PC-9 (cell line): ENCODE measurements around the gene CAPZA2. TPM values are rescaled to one million over a fixed set of nuclear protein-coding genes. Genes with fewer than 3 reads are reported as not detected.

Source experiments
- BruUV-seq: library from RNA; stranded (reverse); fragments of 400-500 nt; replicated peaks from 2 replicates; lab custom pipeline; 2021; lab: Mats Ljungman, UMichigan
- CTCF ChIA-PET: fragments of 300-600 bp; sonication (Branson Sonifier 250); formaldehyde crosslinking; loops from one replicate; lab custom pipeline; 2022; ENCODE audit warnings: antibody characterized with exemption; lab: Charles Lee
- POLR2A ChIA-PET: fragments of 300-600 bp; sonication (Branson Sonifier 250); formaldehyde crosslinking; loops from one replicate; lab custom pipeline; 2022; ENCODE audit warnings: antibody characterized with exemption; ENCODE audit not compliant: unreplicated experiment; lab: Charles Lee
- DNase-seq, 2 experiments: peaks; one replicate each; pipeline versions ENCODE4 v3.0.0 to v3.0.0-alpha.2; 2015 to 2022; ENCODE audit warnings: mixed read lengths in 1 of 2
- H2AFZ ChIP-seq: fragments of 200-600 bp; sonication (generic); 2 replicates; pipeline ENCODE4 v1.8.1; 2017; ENCODE audit warnings: antibody characterized with exemption
- H3F3A ChIP-seq: fragments of 200-600 bp; sonication (generic); 2 replicates; pipeline ENCODE4 v1.8.1; 2017; ENCODE audit warnings: antibody characterized with exemption, mild to moderate bottlenecking, low read depth; ENCODE audit not compliant: insufficient read depth
- H3K27ac ChIP-seq: fragments of 200-600 bp; sonication (generic); 2 replicates; pipeline ENCODE4 v1.6.1; 2016; ENCODE audit warnings: mixed run types
- H3K27me3 ChIP-seq: fragments of 200-600 bp; sonication (generic); 2 replicates; pipeline ENCODE4 v1.6.1; 2016; ENCODE audit warnings: low read depth, mixed run types; ENCODE audit not compliant: insufficient read depth
- H3K36me3 ChIP-seq: fragments of 200-600 bp; sonication (generic); 2 replicates; pipeline ENCODE4 v1.6.1; 2016; ENCODE audit warnings: low read depth, mixed run types
- H3K4me1 ChIP-seq: fragments of 200-600 bp; sonication (generic); replicated peaks from 2 replicates; pipeline ENCODE4 v1.6.1; 2016; ENCODE audit warnings: mixed run types; ENCODE audit not compliant: insufficient read depth
- H3K4me2 ChIP-seq: fragments of 200-600 bp; sonication (generic); 2 replicates; pipeline ENCODE4 v1.6.1; 2017; ENCODE audit warnings: mixed run types
- H3K4me3 ChIP-seq: fragments of 200-600 bp; sonication (generic); 2 replicates; pipeline ENCODE4 v1.6.1; 2016; ENCODE audit warnings: mixed run types
- H3K79me2 ChIP-seq: fragments of 200-600 bp; sonication (generic); 2 replicates; pipeline ENCODE4 v1.6.1; 2017; ENCODE audit warnings: low read depth, mixed run types
- H3K9me2 ChIP-seq: fragments of 200-600 bp; sonication (generic); 2 replicates; pipeline ENCODE4 v1.8.1; 2017; ENCODE audit warnings: mild to moderate bottlenecking; ENCODE audit not compliant: insufficient read depth
- H3K9me3 ChIP-seq: fragments of 200-600 bp; sonication (generic); 2 replicates; pipeline ENCODE4 v1.8.1; 2016; ENCODE audit warnings: low read depth; ENCODE audit not compliant: insufficient read depth
- H4K20me1 ChIP-seq: fragments of 200-600 bp; sonication (generic); 2 replicates; pipeline ENCODE4 v1.8.1; 2017; ENCODE audit not compliant: insufficient read depth
- EZH2 ChIP-seq: fragments of 200-600 bp; sonication (generic); IDR thresholded peaks from 2 replicates; pipeline ENCODE4 v1.8.0; 2017; ENCODE audit warnings: antibody characterized with exemption, low read depth
- intact Hi-C: fragments of 100-400 bp; cut with micrococcal nuclease; formaldehyde crosslinking; loops from one replicate; pipeline ENCODE4 v1.10.0; 2022; ENCODE audit not compliant: unreplicated experiment
- total RNA-seq: library from RNA; stranded (reverse); gene quantifications from 2 replicates; pipeline ENCODE4 v1.2.3, GENCODE V29; 2021
- TF ChIP-seq, protein P1 (sequence below): fragments of 200-600 bp; sonication (generic); conservative IDR thresholded peaks from 2 replicates; pipeline ENCODE4 v1.6.1; 2017; ENCODE audit warnings: mixed run types, antibody characterized with exemption, mild to moderate bottlenecking, moderate library complexity

Gene CAPZA2
- total RNA-seq, 1 experiment from 2014 or later, result 171 TPM

DNA sequence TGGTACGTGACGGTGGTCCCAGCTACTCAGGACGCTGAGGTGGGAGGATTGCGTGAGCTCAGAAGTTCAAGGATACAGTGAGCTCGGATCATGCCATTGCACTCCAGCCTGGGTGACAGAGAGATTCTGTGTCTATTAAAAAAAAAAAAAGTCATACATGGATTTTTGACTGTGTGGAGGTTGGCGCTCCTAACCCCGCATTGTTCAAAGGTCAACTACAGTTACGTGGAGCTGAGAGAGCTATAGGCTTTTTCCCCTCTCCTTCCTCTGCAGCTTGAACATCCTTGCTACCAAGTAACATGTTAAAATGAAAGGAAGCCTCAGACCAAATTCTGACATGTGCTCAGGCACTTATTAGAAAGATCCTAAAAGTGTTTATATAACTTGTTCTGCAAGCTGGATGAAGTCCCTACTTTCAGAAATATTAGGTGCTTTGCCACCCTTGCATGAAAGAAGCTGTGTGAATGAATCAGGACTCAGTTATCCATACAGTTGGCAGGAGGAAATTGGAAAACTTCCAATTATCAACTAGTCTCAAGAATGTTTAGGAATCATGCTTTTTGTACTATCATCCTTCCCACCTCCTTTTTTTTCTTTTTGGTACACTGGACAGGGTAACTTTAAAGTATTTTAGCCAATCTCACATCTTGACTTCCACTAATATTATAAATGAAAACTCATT is 78.4 kb downstream of the CAPZA2 start:
- ChIA-PET POLR2A (no interaction called here), CTCF (interaction anchor here (0.6 kb wide), 1 partner anchor 802 kb away, joined by 3 read pairs; no protein-coding TSS in a partner anchor)
- H3K27ac ChIP-seq, result no peak overlapping the region
- BruUV-seq, result no TSS peak
- H3K9me3 ChIP-seq, result no peaks in the 10 kb centered on the region
- no peaks in the 10 kb centered on the region for H3F3A ChIP-seq
- H4K20me1 ChIP-seq, result no peaks in the 10 kb centered on the region
- TF ChIP-seq, protein P1, sequence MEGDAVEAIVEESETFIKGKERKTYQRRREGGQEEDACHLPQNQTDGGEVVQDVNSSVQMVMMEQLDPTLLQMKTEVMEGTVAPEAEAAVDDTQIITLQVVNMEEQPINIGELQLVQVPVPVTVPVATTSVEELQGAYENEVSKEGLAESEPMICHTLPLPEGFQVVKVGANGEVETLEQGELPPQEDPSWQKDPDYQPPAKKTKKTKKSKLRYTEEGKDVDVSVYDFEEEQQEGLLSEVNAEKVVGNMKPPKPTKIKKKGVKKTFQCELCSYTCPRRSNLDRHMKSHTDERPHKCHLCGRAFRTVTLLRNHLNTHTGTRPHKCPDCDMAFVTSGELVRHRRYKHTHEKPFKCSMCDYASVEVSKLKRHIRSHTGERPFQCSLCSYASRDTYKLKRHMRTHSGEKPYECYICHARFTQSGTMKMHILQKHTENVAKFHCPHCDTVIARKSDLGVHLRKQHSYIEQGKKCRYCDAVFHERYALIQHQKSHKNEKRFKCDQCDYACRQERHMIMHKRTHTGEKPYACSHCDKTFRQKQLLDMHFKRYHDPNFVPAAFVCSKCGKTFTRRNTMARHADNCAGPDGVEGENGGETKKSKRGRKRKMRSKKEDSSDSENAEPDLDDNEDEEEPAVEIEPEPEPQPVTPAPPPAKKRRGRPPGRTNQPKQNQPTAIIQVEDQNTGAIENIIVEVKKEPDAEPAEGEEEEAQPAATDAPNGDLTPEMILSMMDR, result no peak
- TF ChIP-seq EZH2, result no peak
- no peak for DNase-seq
- no peaks in the 10 kb centered on the region; the same call in 1 of the 2 replicates for H3K9me2 ChIP-seq
- H3K27me3 ChIP-seq, result no peaks in the 10 kb centered on the region
- H3K4me3 ChIP-seq, result no peak overlapping the region
- intact Hi-C loops, result no loop called here
- H2AFZ ChIP-seq, result no peak overlapping the region
- H3K36me3 ChIP-seq, result no peaks in the 10 kb centered on the region
- no peak overlapping the region for H3K4me2 ChIP-seq
- no peaks in the 10 kb centered on the region for H3K4me1 ChIP-seq
- no peaks in the 10 kb centered on the region for H3K79me2 ChIP-seq

DNA sequence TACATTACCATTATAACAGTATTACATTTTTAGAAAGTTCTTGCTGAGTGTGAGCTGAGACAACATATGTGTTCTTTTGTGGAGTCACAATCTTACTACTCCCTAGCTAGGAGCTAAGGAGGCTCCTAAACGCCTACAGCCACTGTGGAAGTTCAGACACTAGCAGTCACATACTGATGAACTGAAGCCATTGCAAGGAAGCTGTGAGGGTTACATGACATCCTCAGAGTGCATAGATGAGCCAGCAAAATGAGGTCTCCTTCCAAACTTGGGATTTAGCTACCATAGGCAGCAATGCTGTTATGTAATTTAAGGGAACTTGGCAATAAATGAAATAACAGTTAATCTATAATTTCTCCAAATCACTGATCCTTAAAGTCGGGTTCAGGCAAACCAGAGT is 80.1 kb downstream of the CAPZA2 start:
- Histone ChIP-seq H3K79me2 (no peaks in the 10 kb centered on the region), H3K27me3 (no peaks in the 10 kb centered on the region), H3K36me3 (no peaks in the 10 kb centered on the region), H3K27ac (no peak overlapping the region), H4K20me1 (no peaks in the 10 kb centered on the region), H3K9me2 (no peaks in the 10 kb centered on the region; the same call in 1 of the 2 replicates), H3K4me3 (no peak overlapping the region), H3K9me3 (no peaks in the 10 kb centered on the region), H2AFZ (no peak overlapping the region), H3K4me2 (no peak overlapping the region), H3F3A (no peaks in the 10 kb centered on the region), H3K4me1 (no peaks in the 10 kb centered on the region)
- CTCF ChIA-PET, result no interaction called here
- POLR2A ChIA-PET, result no interaction called here
- TF ChIP-seq EZH2, result no peak
- TF ChIP-seq, protein P1, result no peak
- DNase-seq, result no peak
- intact Hi-C loops, result no loop called here
- BruUV-seq, result no TSS peak

DNA sequence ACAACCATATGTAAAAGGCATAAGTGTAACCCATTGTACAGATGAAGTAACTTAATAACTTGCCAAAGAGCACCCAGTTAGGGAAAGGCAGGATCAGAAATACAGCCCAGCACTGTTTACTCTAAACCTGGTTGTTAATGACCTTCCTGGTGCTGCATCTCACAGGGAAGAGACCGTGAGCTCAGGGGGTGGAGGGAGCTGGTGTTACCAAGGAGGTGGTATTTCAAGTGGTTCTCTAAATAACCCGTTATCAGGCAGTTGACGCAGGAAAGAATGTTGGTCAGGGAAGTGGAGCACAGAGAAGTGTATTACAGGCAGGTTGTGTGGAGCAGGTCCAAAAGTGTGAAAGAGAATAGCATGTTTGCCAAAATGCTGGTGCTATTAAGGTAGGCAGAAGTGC is 86.5 kb downstream of the CAPZA2 start:
- Histone ChIP-seq H3K9me3 (no peaks in the 10 kb centered on the region), H3K27me3 (no peaks in the 10 kb centered on the region), H2AFZ (no peak overlapping the region), H3K9me2 (no peaks in the 10 kb centered on the region), H3K4me1 (peaks cover 12% of the 10 kb centered on the region), H3F3A (no peaks in the 10 kb centered on the region), H3K79me2 (no peaks in the 10 kb centered on the region), H4K20me1 (no peaks in the 10 kb centered on the region), H3K27ac (no peak overlapping the region), H3K36me3 (no peaks in the 10 kb centered on the region), H3K4me2 (no peak overlapping the region), H3K4me3 (no peak overlapping the region)
- intact Hi-C loops, result no loop called here
- TF ChIP-seq EZH2, result no peak
- TF ChIP-seq, protein P1, result no peak
- BruUV-seq, result no TSS peak
- DNase-seq, result no peak
- ChIA-PET CTCF (no interaction called here), POLR2A (no interaction called here)
